IPS DF 4.7 (cell line): ENCODE measurements around the gene HES4.

Experiments used
- DNase-seq: peaks from one replicate; pipeline ENCODE4 v3.0.0-alpha.2; 2013; ENCODE audit warnings: low spot score; ENCODE audit errors: extremely low read depth

HES4 gene, protein sequence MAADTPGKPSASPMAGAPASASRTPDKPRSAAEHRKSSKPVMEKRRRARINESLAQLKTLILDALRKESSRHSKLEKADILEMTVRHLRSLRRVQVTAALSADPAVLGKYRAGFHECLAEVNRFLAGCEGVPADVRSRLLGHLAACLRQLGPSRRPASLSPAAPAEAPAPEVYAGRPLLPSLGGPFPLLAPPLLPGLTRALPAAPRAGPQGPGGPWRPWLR

DNA sequence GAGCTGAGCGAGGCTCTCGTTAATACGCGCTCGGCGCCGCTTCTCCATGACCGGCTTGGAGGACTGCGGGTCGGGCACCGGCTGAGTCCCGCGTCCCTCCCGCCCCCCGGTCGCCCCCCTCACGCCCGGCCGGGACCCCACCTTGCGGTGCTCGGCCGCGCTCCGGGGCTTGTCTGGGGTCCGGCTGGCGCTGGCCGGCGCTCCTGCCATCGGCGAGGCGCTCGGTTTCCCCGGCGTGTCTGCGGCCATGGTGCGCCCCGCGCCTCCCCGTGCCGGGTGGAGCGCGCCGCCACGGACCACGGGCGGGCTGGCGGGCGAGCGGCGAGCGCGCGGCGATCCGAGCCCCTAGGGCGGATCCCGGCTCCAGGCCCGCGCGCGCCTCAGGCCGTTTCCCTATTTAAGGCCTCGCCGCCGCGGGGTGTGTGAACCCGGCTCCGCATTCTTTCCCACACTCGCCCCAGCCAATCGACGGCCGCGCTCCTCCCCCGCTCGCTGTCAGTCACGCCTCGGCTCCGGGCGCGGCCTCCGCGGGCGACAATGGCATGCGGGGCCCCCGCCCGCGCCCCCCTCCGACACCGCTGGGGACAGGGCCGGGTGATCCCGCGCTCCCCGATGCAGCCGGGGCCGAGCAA lies at the start of gene HES4:
Gene HES4 (minus strand): TSS at position 373 of the 632 bp plus-strand sequence. CDS start 124 bp downstream, at position 249.
- no peak for DNase-seq

DNA sequence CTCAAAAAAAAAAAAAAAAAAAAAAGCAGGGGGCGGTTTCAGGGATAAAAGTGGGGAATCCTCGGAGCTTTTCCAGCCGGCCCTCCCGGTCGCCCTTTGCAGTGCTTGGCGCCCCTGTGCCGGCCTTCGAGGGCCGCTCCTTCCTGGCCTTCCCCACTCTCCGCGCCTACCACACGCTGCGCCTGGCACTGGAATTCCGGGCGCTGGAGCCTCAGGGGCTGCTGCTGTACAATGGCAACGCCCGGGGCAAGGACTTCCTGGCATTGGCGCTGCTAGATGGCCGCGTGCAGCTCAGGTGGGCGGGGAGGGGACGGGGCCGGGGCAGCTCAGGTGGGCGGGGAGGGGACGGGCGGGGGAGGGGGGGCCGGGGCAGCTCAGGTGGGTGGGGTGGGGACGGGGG lies 48.9 kb upstream of the HES4 start:
- DNase-seq, result no peak

- no peak for DNase-seq
Measured at GRCh38 chr1:1047963-1048362, 48.1 kb upstream of the HES4 start.

- no peak for DNase-seq
Measured at GRCh38 chr1:1047407-1047806, 47.5 kb upstream of the HES4 start.

DNA sequence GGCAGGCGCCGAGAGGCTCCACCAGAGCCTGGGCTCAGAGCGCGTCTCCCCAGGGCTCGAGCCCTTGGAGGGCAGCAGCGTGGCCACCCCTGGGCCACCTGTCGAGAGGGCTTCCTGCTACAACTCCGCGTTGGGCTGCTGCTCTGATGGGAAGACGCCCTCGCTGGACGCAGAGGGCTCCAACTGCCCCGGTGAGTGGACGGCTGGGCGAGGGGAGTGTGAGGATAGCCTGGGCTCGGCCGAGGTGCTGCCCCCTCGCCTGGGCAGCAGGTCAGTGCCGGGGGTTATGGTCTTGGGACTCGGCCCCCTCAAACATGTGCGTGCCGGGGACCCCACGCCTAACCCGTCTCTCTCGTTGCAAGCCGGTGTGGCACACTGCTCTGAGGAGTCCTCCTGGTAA lies 46.9 kb upstream of the HES4 start:
- no peak for DNase-seq

GRCh38 chr1:1046243-1046642 lies 46.3 kb upstream of the HES4 start:
- no peak for DNase-seq

DNA sequence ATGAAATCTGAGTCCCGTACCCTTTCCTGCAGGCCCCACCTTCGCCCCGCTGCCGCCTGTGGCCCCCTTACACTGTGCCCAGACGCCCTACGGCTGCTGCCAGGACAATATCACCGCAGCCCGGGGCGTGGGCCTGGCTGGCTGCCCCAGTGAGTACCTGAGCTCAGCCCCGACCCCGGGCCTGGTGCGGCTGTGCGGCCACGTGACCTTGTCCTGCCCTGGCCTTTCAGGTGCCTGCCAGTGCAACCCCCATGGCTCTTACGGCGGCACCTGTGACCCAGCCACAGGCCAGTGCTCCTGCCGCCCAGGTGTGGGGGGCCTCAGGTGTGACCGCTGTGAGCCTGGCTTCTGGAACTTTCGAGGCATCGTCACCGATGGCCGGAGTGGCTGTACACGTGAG lies 45.2 kb upstream of the HES4 start:
- DNase-seq, result no peak

- no peak for DNase-seq
Measured at GRCh38 chr1:1044455-1045078, 44.7 kb upstream of the HES4 start.

DNA sequence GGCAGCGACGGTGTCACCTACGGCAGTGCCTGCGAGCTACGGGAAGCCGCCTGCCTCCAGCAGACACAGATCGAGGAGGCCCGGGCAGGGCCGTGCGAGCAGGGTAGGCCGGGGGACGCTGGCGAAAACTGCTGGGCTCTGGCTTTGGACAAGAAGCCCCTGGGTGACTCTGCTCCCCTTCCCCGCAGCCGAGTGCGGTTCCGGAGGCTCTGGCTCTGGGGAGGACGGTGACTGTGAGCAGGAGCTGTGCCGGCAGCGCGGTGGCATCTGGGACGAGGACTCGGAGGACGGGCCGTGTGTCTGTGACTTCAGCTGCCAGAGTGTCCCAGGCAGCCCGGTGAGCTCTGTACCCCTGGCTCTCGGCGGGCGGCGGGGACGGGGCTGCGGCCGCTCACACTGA lies 44.0 kb upstream of the HES4 start:
- no peak for DNase-seq

DNA sequence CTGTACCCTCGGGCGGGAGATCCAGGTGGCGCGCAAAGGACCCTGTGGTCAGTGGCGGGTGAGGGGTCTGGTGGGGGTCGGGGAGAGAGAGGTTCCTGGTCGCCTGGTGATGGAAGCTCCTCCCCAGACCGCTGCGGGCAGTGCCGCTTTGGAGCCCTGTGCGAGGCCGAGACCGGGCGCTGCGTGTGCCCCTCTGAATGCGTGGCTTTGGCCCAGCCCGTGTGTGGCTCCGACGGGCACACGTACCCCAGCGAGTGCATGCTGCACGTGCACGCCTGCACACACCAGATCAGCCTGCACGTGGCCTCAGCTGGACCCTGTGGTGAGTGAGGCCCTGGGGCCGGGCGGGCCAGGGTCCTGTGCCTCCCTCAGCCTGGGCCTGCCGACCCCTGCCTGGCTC lies 43.5 kb upstream of the HES4 start:
- no peak for DNase-seq

DNA sequence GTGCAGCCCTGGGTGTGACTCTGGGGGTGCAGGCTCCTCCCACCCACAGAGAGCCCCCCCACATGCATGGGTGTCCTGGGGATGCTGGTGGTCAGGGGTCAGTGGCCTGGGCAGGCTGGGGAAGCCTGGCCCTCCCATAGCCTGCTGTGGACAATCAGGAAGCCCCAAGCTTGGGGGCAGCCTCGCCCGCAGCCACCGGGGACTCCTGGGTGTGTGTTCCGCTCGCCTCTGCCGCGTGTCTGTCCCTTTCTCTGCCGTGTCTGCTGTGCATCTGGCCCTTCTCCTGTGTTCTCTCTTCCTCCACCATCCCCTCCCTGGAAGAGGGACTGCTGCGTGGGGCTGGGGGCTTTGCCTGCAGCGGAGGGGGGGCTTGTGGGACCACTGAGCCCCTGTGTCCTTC lies 42.9 kb upstream of the HES4 start:
- DNase-seq, result no peak

GRCh38 chr1:1041873-1042272 lies 42.0 kb upstream of the HES4 start:
- no peak for DNase-seq

GRCh38 chr1:1041092-1041523 lies 41.2 kb upstream of the HES4 start:
- no peak for DNase-seq

DNA sequence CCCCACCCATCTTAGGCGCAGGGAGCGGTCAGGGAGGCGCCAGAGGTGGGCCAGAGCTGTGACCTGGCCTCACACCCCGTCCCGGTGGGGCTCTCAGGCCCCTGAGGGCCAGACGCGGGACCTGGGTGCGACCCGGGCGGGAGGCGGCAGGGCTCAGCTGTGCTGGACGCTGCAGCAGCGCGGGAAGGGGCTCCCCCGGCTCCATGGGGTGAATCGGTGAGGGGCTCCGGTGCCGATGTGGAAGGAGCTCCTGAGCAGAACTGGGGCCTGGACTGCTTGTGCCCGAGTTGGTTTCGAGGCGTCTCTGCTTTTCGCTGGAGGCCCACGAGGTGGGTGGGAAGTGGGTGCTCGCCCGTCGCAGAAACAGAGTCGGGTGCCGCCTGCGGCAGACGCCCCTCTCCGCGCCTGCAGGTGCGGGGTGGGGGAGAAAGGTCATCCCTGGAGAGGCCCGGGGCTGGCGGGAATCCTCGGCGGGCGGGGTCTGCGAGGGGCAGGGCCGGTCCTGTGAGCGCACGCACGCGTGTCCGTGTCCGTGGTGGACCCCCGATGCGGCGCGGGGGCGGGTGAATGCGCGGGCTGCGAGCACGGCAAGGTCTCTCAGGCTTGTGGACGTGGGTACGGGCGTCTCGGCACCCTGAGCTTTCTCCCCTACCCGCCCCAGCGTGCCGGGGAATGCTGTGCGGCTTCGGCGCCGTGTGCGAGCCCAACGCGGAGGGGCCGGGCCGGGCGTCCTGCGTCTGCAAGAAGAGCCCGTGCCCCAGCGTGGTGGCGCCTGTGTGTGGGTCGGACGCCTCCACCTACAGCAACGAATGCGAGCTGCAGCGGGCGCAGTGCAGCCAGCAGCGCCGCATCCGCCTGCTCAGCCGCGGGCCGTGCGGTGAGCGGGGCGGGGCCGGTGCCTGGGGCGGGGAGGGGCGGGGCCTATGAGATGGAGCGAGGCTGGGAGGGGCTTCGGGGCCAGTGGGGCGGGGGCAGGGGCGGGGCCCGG lies 40.4 kb upstream of the HES4 start:
- DNase-seq, result no peak

DNA sequence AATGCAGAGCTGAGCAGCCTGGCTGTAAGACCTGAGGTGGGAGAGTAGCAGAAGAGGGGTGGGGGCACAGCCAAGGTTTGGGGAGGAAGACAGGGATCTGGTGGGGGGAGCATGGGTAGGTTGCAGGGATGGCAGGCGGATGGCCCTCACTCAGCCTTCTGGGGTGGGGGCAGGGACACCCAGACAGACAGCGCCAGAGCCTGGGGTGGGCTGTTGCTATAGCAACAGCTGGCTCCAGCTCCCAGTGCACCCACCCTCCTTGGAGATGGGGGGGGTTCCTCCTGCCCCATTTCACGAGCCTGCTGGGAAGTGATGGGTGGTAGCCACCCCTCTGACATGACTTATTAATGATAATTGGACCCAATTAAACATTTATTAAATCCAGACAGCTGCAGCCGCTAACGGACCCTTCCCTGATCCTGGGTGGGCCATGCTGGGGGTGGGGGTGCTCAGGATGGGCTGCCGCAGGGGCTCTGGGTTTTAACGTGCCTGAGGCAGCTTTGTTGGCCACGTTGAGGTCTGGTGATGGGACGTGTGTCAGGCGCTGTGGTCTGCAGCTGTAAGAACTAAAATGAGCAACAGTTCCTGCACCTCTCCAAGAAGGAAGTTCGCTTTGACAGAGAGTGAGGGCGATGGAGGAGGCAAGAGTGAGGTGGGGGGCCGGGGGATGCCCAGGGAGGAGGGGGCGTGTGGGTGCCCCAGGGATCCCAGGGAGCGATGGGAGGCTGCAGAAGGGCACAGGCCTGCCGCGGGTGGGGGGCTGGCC lies 39.4 kb upstream of the HES4 start:
- no peak for DNase-seq

DNA sequence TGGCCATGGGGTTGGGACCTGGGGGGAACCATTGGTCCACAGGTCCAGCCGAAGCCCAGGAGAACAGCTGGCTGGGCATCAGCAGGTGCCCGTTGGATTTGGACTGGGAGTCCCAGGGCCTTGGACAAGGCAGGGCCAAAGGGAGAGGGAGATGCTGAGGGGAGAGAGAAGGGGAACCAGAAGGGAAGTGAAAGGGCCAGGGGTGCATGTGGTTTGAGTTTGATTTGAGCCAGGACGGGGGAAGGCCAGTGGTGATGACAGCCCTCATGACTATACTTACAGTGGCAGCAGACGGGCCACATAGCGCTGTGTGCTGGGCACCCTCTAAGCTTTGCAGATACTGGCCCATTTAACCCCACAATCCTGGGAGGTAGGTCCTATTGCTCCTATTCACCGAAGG lies 38.8 kb upstream of the HES4 start:
- DNase-seq, result no peak

GRCh38 chr1:1037366-1038327 lies 37.8 kb upstream of the HES4 start:
- DNase-seq, result no peak

DNA sequence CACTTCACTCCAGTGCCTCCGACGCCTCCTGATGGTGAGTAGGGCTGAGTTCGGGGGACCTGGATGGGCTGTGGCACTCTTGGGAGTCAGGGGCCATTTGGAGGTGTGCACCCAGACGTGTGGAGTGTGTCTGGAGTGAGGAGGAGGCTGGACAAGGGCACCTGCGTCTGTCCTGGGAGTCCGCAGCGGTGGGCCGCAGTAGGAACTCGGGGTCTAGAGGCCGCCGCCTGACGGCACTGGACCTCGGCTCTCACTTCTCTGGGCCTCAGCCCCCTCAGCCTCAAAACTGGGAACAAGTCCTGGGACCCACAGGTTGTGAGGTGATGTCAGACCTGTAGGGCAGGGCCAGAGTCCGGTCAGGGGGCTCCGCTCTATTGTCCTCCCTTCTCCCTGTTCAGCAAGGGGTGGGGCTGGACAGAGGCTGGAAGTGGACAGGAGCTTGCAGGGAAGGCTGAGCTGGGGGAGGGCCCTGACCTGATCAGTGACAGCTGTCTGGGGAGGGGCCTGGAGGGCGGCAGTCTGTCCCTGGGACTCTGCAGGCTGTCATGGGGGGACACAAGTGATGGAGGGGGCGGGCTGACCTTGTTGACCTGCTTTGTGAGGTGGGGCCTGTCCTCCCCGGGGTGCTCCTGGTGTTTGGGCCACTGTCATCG lies 35.5 kb upstream of the HES4 start:
- DNase-seq, result no peak

- DNase-seq, result no peak
Measured at GRCh38 chr1:1034439-1034781, 34.5 kb upstream of the HES4 start.
